NCI-H510A (cell line): ENCODE results near the gene DLG2.

Experiments used
- DNase-seq: peaks from one replicate; lab custom pipeline; 2025; lab: John Stamatoyannopoulos, UW

DLG2 gene

GRCh38 chr11:83847467-83848034, 1779.6 kb downstream of the DLG2 start:
- no peak for DNase-seq

GRCh38 chr11:83845797-83846196, 1781.3 kb downstream of the DLG2 start:
- no peak for DNase-seq

DNA sequence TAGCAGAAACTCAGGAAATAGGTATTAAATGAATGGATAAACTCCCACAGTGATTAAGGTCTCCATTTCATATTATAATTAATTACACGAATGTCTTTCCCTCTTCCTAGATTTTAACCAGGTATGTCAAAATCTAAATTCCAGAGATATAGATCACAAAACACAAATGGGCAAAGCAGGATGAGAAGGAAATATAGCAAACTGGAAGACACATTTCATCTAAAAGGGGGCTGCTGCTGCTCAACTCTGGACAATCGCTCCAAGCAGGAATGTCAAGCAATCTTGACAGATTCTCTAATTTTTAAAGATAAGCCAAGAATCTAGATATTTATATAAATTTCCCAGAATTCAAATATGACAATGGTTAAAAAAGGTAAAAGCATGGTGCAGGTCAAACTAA, 1786.8 kb downstream of the DLG2 start:
- DNase-seq, result no peak

GRCh38 chr11:83836883-83837654, 1790.1 kb downstream of the DLG2 start:
- peak; percentile 33 for DNase-seq

DNA sequence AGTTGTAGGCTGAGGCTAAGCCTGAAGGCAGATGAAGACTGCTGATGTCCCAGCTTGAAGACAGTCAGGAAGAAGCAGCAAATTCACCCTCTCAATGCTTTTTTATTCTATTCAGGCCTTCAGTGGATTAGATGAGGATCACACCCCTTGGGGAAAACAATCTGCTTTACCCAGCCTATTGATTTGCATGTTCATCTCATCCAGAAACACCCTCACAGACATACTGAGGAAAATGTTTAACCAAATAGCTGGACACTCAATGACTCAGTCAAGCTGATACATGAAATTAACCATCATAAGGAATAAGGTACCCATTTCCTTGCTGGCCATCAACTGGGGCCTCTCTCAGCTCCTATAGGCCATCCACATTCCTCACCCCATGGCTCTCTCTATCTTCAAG, 1791.1 kb downstream of the DLG2 start:
- no peak for DNase-seq

DNA sequence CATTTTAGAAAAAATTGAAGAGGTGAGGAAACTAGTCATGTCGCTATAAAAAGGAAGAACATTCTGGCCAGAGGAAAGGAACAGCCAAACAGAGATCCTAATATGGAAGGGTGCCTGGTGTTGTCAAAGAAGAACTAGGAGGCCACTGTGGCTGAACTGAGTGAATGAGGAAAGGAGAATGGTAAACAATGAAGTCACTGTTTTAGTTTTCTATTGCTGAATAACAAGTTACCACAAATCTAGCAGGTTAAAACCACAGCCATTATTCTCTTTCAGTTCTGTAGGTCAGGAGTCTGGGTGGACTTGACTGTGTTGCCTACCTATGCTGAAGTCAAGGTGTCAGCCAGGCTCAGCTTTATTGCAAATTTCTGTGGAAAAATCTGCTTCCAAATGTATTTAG, 1791.7 kb downstream of the DLG2 start:
- no peak for DNase-seq

DNA sequence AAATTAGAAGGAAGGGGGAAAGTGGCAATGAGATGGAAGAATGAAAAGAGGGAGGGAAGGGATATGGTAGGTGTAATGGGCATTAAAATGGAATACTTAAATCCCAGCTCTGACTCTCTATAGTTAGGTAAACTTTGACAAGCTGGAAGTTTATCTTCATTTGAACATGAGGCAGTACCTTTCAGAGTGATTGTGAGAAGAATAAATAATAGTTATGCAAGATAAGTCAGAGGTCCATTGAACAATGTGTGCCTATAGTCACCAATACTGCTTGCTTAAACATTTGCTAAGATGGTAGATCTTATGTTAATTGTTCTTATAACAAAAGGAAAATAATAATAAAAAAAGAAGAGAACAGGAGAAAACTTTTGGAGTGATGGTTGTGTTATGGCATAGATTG, 1795.2 kb downstream of the DLG2 start:
- no peak for DNase-seq

- DNase-seq, result no peak
These were observed 1799.1 kb downstream of the DLG2 start for GRCh38 chr11:83827940-83828554.

GRCh38 chr11:83827520-83827919, 1799.6 kb downstream of the DLG2 start:
- no peak for DNase-seq

- DNase-seq, result no peak
These were observed 1801.1 kb downstream of the DLG2 start for GRCh38 chr11:83826078-83826477.

- DNase-seq, result no peak
These were observed 1803.6 kb downstream of the DLG2 start for GRCh38 chr11:83823461-83824025.

DNA sequence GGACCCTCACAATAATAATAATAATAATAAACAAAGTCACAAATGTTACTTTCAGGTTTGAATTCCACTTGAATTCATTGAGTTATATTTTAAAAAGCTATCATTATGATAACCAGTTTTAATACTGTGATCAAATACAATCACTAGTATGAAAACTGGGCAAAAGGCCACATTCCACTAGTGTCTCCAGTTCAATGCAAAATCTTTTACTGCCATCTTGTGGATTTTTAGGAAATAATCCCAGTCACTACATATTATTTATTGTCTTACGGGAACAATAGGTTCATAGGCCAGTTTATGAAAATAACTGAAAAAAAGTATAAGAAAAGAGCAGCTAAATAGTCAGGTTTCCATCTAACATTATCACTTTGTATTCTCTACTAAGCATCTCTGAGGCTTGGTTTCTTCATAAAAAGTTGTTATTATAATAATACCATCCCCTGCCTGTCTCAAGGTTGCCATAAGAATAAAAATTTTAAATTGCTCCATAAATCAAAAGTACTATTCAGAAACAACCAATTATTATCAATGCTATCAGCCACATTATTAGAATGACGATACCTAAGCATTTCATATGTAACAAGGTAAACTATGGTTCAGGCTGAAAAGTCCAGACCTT, 1807.1 kb downstream of the DLG2 start:
- peak; percentile 11 for DNase-seq

DNA sequence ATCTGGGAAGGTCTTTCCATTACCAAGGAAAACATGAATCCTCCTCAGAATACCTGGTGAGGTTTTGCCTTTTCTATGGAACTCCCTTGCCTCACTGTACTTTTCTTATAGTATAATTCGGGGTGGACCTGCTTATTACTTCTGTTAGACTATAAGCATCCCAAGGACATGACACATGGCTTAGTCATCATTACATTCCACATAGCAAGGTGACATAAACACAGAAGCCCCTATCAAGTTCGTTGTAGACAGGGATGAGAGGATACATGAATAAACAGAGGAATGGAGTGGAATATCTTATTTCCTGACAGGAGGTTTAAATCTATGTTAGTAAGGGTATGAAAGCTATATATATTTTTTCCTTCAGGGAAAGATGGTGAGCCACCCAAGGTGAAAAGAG, 1808.8 kb downstream of the DLG2 start:
- no peak for DNase-seq

DNA sequence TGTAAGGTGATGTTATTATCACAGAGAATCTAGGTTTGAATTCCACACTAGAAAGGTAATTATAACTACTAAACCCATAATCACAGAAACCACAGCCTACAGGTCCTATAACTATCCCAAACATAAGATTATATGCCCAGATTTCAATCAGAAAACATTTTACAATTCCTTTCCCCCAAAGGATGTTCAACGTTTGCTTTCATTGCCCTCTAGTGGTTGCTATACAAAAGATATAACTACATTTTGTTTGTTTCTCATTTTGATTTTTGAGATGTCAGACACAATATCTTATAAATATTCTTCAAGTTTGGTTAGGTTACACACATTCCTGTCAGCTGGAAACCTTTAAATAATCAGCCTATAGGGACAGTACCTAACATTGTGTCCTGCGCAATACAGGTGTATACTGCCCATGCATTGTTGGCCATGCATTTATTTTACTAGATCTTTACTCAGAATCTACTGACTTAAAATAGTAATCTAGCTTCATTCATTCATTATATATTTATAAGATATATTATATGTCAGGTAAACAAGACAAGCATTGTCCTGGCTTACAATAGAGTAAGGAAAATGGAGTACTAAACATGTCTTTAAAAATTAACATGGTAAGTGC, 1810.5 kb downstream of the DLG2 start:
- DNase-seq, result no peak

GRCh38 chr11:83815736-83816135, 1811.4 kb downstream of the DLG2 start:
- no peak for DNase-seq

GRCh38 chr11:83813296-83813695, 1813.8 kb downstream of the DLG2 start:
- DNase-seq, result no peak

- DNase-seq, result no peak
These were observed 1817.9 kb downstream of the DLG2 start for GRCh38 chr11:83809274-83809673.

GRCh38 chr11:83801799-83802198, 1825.3 kb downstream of the DLG2 start:
- DNase-seq, result no peak

DNA sequence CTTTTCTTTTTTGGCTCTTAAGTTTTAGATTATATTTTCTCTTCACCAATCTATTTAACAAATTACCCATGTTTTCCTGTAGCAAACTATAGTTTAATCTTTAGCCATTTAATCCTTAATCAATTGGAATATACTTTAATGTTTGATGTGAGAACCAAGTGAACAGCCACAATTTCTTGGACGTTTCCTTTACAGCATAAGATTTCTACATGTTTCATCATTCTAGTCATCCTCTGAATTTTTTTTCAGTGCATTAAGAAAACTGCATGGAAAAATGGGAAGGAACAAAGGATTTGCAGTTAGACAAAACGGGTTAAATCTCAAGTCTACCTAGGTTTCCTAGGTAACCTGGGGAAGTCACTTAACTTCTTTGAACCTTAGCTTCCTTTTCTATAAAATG, 1833.8 kb downstream of the DLG2 start:
- no peak for DNase-seq

DNA sequence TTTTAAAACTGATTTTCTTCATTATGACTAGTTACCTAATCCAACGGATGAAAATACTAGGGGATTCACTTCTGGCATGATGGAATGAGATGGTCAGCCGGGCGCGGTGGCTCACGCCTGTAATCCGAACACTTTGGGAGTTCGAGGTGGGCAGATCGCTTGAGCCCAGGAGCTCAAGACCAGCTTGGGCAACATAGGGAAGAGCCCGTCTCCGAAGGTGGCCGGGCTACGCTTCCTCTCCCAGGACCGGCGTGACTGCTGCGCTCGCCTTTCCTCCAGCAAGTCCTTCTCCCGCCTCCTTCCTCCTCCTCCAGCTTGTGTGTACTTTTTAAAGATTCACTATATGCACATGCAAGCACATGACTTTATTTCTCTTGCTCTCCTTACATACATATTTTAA, 1835.6 kb downstream of the DLG2 start:
- DNase-seq, result no peak

- no peak for DNase-seq
These were observed 1841.2 kb downstream of the DLG2 start for GRCh38 chr11:83785942-83786341.

DNA sequence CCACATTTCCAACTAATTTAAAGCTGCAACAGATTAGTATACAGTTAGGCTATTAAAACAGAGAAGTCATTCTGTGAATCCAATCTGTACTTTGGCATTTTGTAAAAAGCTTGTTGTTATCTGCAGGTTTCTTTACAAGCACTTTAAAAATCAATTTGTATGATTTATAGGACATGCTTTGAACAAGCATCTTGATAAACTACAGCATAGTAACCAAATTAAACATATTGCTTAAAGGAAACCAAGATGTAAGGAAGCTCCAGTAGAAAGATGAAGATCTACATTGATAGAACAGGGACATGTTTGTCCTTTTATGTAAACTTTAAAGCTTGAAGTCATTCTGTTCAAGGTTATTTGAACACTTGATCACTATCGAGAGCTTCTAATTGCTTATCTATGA, 1842.7 kb downstream of the DLG2 start:
- no peak for DNase-seq
